Measurements from ENCODE around the gene FGF18.
"Not testable (repeated sequence)": the region's sequence is repeated elsewhere in the genome, so short reads cannot be mapped to it uniquely, and the experiment has no call there.

GRCh38 chr5:171398660-171399059 is 20.8 kb upstream of the FGF18 start:
- TF ChIP-seq POLR2A, CTCF (IDR thresholded peaks at IDR 0.05): not testable (repeated sequence)
